GDM1 (cell line): ENCODE results near the gene LRRC8D.

ENCODE experiments used
- DNase-seq: peaks from one replicate; lab custom pipeline; 2025; lab: John Stamatoyannopoulos, UW

LRRC8D gene

DNA sequence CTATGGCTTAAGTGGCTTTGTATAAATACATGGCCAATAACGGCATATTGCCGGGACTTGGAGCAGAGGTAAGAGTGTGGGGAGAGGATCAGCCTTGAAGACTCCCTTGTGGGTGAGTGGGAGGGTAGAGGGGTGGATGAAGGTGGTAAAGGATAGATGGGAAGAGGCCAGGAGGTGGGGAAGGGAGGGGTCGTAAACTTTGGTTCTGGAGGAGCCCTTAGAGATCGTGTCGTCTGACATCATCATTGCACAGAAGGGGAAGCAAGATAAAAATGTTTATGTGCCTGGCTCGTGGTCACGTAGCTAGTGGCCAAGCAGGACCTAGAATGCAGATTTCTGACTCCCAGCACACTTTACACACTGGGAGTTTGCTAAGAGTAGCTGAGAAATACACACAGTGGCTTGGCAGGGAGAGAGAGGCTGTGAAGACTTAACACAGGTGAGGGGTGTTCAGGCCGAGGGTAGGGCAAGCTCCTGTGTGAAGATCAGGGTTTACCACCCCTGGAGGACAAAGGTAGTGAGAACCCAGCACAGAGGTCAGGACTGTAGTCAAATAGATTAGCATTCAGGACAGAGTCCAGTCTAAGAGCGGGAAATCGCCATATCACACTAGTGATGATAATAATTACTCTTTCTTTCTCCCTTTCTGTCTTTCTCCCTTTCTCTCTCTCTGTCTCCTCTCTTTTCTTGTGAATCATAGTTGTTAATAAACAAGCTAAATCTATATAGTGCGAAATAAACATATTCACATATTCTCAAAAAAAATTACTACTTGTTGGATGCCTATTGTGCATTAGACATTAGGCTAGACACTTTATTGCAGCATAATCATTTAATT is 75.5 kb downstream of the LRRC8D start:
- peak; percentile 16 for DNase-seq

DNA sequence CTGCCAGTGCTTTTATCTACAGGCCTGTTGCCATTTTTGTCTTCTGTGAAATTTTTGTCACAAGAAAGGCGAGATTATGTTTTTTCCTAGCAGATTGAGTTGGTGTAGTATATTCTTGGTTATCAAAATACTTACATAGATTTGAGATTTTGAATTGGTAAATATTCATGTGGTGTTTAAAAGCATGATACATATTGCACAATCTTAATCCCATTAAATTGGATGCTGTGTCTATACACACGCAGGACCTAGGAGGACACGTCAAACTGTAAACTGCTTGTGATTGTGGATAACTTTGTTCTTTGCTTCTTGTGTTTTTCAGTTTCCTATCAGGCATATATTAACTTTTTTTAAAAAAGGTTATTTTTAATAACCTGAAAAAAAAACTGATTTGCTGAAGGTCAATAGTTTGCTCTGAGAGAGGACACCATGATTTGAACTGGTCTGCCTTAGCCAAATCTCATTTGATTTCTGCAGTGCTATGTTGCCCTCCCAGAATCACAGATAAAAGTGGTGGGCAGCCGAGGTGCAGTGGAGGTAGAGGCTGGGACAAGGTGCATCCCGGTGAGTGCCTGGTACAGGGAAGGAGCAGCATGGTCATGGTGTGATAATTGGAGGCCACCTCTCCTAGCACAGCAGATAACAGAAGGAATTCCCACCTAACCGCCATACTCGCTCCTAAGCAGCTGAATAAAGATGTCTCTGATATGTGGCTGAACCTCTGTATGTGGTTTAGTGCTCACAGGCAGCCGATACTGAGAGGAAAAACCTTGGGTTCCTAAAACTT is 76.7 kb downstream of the LRRC8D start:
- no peak for DNase-seq

DNA sequence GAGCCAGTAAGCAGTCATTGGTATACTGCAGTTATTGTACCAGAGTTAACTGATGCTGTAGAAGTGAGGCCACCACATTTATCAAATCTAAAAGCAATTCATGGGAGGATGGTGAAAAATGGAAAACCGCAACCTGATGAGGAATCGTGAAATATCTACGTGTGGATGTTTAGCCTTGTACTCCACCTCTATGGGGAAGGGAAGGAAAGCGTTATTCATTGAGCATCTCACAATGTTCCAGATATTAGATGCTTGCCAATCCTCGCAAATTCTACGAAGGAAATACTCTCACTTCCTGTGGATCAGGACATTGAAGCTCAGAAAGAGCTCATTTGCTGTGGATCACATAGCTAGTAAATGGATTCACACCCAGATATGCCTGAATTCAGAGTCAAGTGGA is 77.3 kb downstream of the LRRC8D start:
- DNase-seq: no peak

DNA sequence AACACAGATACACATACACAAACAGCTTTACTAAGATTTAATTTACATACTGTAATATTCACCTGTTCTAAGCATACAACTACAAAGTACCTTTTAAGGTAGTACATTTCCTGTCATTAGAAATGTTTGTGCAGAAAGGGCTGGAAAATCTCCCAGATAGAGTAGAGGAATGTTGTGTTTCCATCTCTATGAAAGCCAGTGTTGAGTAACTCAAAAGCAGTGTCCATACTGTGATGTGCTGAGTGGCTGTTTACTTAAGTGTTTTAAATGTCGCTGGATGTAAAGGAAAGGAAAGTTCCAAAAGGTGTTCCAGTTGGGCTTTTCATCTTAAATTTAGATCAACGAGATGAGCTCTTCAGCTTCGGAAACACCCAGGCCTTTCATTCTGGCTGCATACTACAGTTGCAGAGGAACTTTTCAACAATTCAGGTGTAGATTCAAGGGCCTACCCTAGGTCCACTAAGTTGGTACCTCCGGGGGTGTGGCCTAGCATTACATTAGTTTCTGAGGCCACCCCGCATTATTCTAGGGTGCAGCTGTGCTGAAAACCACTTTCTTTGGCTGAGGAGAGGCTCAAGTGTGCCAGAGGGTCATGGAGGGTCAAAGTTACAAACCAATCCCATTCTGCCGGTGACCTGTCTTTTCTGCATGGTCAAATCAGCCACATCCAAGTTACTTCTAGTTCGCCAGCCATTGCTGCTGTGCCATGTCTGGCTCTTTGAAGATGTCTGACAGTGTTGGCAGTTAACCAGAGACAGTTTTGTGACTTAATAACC is 78.1 kb downstream of the LRRC8D start:
- no peak for DNase-seq

DNA sequence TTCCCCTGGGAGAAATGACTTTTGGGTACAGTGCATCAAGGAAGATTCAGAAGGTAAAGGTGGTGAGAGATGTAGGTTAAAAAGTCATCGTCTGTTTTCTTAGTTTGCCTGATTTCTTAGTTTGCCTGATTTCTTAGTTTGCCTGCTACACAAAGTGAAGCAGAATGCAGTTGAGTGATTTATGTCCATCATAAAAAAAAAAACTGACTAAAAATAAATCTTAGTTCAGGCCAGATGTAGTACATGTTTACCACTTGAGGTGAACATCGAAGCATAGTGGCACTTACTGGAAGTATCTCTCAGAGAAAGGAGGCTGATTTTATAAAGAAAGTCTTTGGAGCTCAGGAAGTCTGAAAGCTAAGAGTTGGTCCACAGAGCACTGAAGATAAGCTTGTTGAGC is 79.5 kb downstream of the LRRC8D start:
- DNase-seq: no peak

DNA sequence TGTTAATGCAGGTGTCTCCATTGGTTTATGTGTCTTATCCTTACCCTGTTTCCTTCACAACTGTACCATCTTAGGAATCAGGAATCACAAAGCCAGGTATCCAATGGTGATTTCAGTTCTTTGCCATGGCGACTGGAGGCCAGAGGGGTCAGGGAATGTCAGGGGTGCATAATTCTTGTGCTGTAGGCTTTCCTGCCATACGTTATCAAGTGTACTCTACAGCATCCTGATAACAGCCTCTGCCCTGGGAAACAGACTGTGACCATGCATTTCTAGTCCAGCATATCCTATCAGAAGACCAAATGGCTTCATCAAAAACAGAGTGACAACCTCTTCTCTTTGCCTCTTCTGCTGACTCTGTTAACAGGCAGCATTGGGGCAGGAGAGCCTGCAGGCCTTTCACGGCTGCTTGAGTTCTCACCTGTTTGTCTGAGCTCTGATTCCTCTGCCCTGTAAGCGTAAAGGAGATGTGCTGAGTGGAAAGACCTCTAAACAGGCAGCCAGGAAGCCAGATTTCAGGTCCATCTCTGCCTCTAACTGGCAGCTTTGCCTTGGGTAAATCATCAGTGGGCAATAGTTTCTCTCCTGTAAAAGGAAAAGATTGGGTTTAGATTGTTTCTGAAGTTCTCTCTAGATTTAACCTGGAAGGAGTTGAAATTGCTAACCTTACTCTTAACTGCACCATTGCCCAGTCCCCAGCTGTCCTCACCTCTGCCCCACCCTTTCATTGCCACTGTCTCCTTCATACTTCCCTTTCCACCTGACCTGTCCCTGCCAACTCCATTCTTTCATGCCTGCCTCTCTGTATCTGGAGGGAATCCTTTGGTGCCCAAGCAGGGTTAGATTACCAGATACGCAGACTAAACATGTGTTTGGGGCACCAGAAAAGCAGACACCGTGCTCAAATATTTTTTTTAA is 80.2 kb downstream of the LRRC8D start:
- no peak for DNase-seq

DNA sequence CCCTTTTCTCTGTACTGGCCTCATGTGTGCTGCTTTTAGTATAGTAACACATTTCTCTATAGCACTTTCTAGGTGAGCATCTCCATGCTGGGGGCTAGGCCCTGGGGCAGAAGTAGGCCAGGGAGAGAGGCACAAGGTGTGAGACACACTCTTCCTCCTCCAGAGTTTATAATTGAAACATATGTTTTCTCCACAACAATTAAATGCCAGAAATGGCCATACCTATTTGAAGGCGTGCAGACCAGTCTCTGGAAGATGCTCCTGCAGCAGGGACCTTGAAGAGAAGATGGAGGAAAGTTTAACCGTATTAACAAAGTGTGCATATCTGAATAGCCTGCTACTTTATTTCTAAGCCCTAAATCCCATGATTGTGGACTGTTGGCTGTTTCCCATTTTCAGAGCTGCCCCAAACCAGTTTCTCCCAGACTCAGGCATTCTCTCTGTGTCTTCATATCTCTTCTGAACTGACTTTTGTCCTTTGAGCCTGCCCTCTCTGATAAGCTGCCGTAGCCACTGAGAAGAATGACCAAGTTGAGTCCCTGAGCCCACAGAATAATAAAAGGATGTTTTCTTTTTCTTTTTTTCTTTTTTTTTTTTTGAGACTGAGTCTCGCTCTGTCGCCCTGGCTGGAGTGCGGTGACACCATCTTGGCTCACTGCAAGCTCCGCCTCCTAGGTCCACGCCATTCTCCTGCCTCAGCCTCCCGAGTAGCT is 81.3 kb downstream of the LRRC8D start:
- DNase-seq: no peak

DNA sequence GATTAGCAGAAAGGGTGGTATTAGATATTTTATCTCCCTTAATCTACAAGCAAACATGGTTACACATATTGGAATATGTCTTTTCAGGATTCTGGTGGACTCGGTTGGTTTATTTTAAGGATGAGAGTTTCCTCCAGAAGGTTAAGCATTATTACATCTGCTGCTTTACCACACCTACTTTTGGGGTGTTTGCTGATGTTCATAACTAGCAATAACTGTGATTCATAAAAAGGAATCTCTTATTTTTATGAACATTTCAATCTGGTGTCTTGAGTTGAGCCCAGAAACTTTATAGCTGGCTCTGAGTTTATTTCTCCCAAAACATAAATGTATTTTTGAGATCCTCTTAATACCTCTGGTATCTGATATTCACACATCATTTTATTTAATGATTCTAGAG is 82.7 kb downstream of the LRRC8D start:
- DNase-seq: no peak

DNA sequence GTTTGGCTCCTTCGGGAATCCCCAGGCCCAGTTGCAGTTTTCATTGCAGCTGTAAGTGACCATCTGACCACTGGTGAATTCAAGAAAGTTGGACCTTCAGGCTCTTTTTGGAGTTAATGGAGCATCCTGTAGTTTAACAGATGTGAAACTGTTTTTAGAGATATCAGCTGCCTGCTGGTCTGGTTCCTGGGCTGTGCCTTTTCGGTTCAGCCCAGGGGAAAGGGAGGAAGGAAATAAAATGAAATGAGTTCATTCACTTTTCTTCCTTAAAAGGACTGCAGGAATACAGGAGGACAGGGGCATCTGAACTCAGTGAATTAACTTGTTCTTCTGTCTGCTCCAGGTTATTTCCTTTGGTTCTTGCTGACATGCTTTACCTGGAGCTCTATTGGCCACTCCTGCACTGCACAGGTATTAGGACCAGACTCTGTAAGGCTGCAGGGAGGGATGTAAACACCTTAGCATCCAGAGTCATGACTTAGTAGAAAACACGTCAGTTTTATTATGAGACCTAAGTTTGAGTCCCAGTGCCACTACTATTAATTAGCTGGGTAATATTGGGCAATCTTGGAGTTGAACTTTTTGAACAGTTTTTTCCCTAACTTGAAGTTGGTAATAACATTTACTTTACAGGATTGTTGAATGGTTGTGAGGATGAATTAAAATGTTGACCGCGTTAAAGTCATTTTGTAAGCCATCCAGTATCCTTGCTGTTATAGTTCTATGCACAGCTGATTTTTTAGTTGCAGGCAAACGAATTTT is 83.6 kb downstream of the LRRC8D start:
- DNase-seq: peak; percentile 60

DNA sequence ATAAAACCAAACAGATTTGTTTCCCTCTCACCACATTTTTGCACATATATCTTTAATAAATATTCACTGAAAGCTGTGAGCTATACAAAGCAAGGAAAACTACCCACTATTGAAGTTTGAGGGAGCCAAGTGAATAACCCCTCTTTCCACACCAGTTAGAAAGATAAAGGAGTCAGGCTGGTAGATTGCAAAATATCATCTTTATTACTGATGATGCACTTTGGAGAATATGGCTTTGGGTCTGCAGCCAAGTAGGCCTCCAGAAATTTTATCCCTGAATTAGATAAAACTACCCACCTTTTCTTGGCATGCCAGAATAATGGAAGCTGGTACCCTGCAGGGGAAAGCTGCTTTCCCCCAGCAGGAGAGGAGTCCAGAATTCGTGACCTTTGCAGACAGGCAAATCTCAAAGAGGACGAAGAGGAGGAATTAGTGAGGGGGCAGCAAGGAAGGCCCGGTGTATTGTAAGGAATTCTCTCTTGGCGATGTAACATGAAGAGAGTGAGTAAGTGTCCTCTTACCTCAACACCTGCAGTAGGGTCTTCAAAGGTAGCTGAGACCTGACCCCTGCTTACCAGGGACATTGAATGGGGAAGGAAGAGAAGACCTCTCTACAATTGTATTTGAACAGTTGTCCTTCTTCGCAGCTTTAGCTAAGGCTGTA is 84.7 kb downstream of the LRRC8D start:
- DNase-seq: no peak

DNA sequence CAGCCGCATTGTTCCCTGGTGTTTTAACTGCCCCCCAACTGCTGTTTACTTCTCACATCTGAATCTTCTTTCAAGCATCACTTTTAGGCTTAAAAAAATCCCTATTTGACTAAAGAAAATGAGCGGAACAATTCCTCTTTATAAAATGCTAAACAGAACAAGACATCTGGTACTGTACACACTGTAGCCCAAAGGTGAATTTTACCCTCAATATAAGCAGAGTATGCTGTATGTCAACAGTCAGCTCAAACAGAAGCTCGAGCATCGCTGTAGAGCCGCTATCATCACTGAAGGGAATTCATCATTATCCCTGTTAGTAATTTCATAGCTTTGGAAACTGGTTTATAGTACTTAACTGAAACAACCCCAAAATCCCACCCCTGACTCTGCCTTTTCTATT is 85.3 kb downstream of the LRRC8D start:
- no peak for DNase-seq

DNA sequence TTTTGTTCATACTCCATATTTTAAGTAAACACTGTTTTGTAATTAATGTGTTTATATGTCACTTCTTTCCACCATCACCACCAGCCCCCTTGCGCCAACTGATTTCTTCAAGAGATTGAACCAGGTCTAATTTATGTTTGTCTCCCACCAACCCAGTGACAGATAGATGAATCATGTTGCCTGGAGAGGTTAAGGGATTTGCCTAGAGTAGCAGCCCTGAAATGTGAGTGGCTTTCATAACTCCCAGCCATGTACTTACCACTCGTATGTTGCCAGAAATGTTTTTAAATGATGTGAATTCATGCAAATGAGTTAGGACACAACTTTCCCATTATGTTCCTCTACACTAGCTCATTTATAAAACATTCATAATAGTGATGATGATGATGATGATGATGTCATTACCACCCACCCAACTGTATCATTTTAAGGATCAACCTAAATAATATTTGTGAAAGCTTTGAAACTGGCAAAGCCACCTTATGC is 86.9 kb downstream of the LRRC8D start:
- no peak for DNase-seq

DNA sequence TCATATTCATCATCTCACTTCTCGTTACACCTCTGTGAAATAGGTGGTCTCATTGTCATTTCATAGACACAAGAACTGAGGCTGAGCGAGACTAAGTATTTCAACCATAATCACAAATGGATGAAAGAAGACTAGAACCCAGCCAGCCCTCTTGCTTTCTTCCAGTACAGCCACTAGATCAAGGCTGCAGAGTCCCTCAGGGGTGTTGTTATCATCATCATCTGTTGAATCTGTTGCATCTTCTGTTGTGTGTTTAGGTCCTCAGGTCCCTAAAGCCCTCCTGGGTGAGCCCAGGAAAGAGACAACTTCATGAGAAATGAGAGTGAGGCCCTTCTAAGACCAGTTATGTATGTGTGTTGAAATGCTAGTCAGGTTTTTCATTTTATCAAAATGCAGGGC is 87.4 kb downstream of the LRRC8D start:
- no peak for DNase-seq

DNA sequence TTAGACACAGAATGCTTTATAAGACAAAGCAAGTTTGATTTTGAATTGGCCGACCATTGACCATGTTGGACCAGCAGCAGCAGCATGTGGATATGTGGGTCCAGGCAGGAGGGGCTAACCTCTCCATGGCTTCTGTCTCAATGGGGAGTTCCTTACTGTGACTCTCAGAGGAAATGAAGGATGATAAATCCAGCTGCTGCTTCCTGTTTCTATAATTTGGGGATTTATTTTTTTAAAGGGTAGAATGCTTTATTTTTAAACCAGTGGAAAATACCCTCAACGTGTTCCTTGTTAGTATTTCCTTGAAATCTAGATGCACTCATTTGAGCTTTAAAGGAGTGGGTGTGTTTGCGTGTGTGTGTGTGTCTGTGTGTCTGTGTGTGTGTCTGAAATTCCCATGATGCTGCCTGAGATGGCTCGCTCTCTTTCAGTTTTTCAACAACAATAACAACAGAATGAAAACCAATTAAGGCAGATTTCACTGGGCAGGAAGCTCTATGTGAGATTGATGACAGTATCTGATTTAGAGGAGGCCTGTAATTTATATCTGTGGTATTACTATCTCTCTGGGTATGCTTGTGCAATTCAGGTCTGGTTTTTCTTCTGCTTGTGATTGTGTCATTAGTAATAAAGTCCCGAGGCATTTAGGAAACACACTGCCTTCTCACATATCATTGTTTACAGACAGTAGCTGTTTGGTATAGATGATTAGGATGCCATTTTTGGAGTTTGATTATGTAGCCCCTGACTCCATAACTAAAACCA is 88.0 kb downstream of the LRRC8D start:
- peak; percentile 11 for DNase-seq

DNA sequence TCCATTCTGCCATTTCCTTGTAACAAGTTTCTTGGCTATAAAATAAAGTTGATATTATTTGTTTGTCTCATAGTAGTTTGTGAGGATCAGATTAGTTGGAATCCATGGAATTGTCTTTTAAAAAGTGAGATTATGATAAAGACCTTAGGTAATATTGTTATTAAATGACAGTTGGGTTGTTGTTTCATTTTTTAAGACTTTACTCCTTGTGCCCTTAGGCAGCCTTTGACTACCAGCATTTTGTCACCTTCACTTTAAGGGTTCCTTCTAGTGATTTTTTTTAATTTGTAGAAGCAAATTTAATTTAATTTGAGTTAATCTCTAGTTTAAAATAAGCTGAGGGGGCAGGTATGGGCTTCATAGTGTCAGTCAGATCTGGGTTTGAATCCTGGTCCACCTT is 89.4 kb downstream of the LRRC8D start:
- no peak for DNase-seq

DNA sequence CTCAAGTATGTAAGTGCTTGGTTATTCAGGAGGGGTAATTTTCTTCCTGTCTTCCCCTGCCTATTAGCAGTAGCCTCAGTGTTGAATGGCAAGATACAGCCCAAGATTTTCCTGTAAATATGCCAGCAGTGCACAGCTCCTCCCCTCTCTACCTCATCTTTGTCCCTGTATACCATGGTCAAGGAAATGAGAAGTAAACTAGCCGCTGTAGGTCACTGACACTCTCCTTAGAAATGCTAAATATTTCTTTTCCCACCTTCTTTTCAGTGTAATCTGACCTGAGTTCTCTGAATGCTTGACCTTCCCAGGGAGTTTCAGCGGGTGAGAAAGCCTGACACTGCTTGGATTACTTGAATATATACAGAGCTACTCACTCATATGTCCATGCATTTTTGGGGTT is 89.9 kb downstream of the LRRC8D start:
- DNase-seq: no peak

DNA sequence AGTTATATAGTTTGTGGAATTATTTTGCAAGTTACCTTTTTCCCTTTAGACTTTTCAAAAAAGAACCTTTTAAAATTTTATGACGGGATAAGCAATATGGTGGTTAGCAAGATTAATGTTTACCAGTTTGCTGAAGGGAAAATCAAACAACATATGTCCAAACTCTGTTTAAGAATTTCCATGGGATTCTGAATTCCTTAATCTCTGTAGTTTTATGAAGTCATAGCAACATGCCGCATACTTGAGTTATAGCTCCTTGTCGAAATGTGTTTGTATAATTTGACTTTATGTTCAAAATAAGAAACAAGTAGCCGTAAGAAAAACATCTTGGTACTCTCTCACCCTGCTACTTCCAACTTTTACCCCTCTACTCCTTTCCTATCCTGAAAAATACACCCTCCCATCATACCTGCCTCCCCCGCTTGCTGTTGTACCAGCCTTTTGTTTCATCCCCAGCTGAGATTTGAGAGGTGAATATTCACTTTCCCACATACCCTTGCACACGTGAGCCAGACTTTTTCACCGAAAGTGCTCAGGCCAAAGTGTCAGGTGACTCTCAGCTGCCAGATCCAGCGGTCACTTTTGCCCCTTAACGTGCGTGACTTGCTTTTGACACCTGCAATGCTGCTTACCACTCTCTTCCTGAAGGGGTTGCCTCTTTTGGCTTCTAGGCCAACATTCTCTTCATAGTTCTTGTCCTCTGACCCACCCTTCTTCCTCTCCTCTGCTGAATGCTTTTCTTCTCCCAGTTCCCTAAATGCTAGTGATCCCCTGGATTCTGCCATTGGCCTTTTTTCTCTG is 90.6 kb downstream of the LRRC8D start:
- no peak for DNase-seq

DNA sequence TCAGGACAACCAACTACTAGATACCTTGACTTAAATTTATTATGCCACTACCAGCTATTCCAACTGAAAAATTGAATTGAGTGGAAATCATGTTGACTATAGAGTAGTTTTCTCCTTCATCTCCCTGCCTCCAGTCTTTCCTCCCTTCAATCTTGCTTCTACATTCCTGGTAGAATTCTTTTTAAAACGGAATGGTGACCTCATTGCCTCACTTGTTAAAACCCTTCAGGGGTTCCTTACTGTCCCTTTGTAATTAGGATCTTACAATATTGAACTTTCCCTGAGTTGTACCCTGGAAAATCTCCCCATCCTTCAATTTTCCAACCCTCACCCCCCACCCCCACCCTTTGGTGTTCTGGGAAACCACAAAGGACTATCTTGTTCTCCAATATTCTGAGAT is 91.2 kb downstream of the LRRC8D start:
- no peak for DNase-seq
